OCI-M2 (cell line): Measurements from ENCODE around the gene BCR.
"Not testable (repeated sequence)": the region's sequence is repeated elsewhere in the genome, so short reads cannot be mapped to it uniquely, and the experiment has no call there.

Experiments used
- DNase-seq: peaks from one replicate; lab custom pipeline; 2025; ENCODE audit not compliant: unreplicated experiment; lab: John Stamatoyannopoulos, UW

Gene BCR

GRCh38 chr22:23285734-23286133, 105.4 kb downstream of the BCR start:
- DNase-seq = no peak

DNA sequence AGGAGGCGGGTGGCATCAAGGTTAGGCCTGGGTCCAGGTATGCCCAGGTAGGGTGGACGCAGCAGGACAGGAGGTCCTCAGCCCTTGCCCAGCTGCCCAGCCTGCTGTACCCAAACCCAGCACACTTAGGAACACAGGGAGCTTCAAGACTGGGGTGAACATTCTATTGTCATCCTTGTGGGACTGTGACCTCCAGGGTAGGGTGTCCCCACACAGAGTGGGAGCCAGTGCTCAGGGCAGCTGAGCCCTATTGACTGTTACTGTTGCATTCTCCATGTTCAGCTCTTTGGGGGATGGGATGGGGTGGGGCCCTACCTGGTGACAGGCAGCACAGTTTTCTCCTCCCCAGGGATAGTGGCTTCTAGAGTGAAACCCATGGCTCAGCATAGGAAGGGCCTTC, 106.0 kb downstream of the BCR start:
- no peak for DNase-seq

DNA sequence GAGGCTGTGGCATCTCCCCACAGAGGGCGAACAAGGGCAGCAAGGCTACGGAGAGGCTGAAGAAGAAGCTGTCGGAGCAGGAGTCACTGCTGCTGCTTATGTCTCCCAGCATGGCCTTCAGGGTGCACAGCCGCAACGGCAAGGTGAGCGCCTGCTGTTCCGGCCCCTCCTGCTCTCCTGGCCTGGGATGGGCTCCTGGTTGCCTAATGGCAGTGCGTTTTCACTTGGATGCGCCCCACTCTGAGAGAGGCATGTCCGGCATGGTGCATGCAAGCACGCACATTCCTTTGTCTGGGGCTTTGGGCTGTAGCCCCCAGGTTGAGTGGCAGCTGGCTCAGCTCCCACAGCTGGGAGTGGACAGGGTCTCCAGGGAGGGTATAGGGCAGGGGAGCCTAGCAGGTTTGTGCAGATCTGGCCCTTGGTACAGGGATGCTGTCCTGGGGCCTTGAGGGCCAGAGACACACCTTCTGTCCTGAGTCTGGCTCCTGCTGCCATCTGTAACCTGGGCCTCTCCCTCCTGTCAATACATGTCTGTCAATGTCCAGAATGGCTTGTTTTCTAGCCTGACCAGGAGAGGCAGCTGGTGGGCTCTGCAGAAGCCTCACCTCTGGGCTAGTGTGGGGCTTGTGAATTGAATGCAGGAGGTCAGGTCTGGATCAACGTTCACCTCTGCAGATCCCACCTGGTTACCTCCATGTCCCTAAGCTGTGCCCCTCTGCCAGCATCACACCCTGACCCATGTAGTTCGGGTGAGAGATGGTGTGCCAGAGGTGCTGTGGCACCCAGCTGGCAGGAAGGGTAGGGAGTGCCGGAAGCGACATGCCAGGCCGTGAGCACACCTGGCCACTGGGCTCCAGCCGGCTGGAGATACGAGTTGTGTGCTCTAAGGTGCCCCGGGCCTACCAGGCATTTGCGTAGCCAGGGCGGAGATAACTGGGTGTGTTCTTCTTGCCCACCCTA, 107.1 kb downstream of the BCR start:
- no peak for DNase-seq

DNA sequence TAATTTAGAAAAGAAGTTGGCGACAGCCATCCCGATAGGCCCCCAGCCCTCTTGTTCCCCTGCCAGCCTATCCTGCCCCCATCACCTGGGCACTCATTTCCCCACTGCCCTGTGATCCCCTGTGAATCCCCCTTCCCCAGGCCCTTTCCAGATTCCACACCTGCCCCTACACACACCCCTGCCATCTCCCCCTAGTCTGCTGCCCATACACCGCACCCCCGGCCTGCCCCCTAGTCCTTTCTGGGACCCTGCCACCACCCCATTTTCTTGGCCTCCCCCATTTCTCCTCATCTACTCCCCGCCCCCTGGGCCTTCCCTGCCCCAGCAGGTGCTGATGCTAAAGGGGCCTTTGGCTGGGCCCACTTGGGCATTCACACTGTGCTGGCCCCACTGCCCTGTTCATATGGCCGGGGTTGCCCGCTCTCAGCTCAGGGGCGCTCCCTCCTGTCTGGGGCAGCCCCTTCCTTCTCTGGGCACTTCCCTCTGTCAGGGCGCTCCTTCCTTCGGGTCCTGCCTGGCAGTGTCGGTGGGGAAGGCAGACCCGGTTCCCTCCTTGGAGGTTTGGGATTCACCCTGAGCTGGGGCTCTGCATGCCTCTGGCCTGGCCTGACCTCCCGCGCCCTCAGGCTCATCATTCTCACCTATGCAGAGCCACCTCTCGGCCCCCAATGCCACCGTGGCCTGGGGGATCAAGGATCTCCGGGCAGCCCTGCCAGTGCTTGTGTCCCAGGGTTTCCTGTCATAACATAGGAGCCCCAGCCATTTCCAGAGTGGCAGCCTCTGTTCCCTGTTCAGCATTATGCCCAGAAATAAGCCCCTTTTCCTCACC, 108.2 kb downstream of the BCR start:
- DNase-seq = no peak

- DNase-seq = no peak
Measured at GRCh38 chr22:23289130-23289503, 108.8 kb downstream of the BCR start.

DNA sequence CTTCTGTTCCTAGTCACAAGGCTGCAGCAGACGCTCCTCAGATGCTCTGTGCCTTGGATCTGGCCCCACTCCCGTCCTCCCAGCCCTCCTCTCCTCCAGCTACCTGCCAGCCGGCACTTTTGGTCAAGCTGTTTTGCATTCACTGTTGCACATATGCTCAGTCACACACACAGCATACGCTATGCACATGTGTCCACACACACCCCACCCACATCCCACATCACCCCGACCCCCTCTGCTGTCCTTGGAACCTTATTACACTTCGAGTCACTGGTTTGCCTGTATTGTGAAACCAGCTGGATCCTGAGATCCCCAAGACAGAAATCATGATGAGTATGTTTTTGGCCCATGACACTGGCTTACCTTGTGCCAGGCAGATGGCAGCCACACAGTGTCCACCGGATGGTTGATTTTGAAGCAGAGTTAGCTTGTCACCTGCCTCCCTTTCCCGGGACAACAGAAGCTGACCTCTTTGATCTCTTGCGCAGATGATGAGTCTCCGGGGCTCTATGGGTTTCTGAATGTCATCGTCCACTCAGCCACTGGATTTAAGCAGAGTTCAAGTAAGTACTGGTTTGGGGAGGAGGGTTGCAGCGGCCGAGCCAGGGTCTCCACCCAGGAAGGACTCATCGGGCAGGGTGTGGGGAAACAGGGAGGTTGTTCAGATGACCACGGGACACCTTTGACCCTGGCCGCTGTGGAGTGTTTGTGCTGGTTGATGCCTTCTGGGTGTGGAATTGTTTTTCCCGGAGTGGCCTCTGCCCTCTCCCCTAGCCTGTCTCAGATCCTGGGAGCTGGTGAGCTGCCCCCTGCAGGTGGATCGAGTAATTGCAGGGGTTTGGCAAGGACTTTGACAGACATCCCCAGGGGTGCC, 109.8 kb downstream of the BCR start:
- DNase-seq = no peak

DNA sequence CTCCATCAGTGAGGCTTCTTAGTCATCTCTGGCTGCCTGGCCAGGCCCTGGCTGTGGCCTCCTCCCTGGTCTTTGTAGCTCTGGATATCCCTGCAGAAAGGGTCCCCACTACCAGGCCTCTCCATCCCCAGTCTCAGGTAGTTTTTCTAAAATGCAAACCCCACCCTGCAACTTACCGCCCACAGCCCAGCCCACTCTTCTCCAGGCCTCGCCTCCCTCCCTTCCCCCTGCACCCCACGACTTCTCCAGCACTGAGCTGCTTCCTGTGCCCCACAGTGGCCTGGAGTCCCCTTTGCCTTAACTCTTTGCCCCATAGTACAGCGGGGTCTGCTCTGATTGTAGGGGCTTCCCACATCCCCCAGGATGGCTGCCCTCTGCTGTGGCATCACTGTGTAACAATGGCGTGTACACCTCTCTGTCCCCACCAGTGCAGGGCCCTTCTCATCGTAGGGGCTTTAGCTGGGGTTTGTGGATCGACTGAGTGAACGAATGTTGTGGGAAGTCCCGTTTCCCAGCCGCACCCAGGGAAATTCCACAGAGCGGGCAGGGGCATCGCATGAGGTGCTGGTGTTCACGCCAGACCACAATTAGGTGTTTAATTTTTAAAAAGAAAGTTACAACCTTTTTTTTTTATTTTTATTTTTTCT, 111.6 kb downstream of the BCR start:
- no peak for DNase-seq

- no peak for DNase-seq
Measured at GRCh38 chr22:23292453-23293350, 112.4 kb downstream of the BCR start.

DNA sequence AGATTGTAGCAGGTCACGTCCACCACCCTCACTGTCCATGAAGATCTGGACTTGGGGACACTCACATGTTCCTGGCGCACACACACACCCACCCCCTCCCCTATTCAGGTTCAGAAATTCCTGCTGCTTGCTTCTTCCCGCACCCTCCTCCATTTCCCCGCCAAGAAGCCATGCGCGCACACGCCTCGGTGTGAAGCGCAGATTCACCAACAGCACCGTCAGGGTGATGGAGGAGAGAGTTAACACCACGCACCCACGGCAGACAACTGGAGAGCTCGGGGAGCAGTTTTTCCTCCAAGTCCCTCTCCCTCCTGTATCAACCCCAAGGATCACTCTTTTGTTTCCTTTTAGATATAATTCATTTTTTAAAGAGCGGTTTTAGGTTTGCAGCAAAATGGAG, 113.4 kb downstream of the BCR start:
- no peak for DNase-seq

DNA sequence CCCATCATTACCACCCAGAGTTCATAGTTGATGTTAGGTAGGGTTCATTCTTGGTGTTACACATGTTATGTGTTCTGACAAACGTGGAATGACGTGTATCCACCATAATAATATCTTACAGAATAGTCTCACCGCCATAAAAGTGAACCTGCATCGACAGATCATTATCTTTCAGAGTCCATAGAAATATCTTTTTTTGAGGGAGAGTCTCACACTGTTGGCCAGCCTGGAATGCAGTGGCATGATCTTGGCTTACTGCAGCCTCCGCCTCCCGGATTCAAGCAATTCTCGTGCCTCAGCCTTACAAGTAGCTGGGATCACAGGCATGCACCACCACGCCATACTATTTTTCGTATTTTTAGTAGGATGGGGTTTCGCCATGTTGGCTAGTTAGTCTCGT, 113.9 kb downstream of the BCR start:
- DNase-seq = no peak

DNA sequence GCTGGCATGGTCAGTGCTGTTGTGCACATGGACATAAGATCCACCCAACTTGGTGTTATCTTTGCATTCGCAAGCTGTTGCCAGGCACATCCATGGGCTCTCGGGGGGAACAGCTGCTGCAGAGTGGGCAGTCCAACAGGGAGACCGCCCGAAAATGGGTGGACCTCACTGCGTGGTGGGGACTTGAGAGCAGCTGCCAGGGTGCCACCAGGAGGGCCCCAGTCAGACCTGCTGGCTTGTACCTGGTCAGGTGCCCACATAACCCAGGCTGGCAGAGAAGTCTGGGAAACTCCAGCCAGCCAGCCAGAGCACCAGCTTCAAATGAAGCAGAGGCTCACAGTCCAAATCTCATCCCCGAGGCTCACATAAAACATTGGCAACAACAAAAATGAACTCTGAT, 120.2 kb downstream of the BCR start:
- DNase-seq = no peak

GRCh38 chr22:23301591-23301990, 121.3 kb downstream of the BCR start:
- no peak for DNase-seq

- DNase-seq = no peak
Measured at GRCh38 chr22:23302171-23303002, 122.1 kb downstream of the BCR start.

DNA sequence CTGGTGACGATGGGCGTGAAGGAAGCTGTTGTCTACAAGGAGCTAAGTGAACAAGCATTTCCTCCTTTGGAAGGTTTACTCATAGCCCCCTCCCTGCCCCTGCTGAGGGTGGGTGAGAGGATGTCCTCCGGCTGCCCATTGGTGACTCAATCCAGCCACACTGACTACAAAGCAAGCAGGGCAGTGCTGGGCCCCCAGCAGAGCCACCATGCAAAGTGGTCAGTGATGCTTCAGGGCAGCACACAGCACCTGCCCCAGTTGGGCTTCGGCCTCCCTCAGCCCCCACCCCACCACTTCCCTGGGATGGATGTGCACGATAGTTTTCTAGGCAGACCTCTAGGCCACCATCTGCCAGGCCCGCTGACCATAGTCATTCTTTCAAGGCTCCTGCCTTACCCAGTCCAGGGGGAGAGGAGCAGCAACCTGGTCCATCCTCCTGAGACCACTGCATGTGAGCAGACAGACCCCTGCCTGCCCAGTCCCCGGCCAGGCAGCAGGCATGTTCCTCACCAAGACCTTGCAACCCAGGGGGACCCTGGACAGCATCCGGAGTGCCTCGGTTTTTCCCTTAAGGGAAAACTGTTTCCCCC, 125.1 kb downstream of the BCR start:
- DNase-seq = no peak

DNA sequence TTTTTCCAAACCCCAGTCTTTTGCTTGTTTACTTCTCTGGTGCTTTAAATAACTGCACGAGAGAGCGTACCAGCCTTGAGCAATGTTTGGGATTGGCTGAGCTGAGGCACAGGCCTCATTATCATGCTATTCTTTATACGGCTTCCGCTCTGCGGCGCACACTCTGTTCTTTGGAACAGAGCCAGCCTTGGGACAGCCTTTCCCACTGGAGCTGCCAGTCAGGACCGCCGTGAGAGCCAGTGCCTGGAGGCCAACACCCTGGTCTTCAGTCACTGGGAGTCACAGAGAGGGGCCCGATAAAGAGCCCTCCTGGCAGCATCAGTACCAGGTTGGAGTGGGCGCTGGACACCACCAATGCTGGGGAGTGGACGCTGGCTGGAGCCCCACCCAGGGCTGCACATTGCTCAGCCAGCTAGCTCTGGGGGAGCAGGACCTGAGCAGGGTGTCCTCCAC, 125.6 kb downstream of the BCR start:
- no peak for DNase-seq

DNA sequence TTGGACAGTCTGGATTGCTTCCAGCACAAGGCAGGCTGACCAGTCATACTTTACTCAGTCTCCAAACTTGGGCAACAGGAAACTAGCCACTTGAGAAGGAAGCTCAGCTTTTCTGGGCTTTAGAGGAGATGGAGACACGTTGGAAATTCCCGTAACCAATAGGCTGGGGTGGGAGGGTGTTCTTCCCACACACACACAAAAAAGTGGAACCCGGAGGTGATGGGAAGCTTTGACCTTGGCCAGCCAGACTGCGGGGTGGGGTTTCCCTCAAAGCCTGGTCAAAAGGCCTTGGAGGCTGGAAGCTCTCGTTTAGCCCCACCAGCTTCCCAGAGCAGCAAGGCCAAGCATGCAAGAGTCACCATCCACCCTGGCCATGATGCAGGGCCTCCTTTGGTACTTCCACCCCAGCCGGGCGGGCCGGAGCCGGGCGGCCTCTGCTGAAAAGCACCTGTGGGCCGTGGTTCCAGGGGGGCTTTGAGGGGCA, 126.2 kb downstream of the BCR start:
- no peak for DNase-seq

- DNase-seq = no peak
Measured at GRCh38 chr22:23306926-23307325, 126.6 kb downstream of the BCR start.

GRCh38 chr22:23307511-23307910, 127.2 kb downstream of the BCR start:
- DNase-seq = not testable (repeated sequence)
